Naive thymus-derived CD4-positive, alpha-beta T cell (primary cell): ENCODE measurements around the gene UBE2Q2. TPM values are rescaled to one million over a fixed set of nuclear protein-coding genes. Genes with fewer than 3 reads are reported as not detected.

Experiments used
- ATAC-seq: fragments of 150-1000 bp; cut with Tn5 transposase; 2 replicates; pipeline ENCODE4 v1.10.0; 2021; ENCODE audit warnings: mild to moderate bottlenecking, moderate library complexity
- CTCF ChIA-PET: fragments of 350-600 bp; sonication (Branson Sonifier 250); formaldehyde crosslinking; loops from one replicate; lab custom pipeline; 2021; ENCODE audit warnings: antibody characterized with exemption; lab: Charles Lee
- POLR2A ChIA-PET: fragments of 350-600 bp; sonication (Branson Sonifier 250); formaldehyde crosslinking; loops from one replicate; lab custom pipeline; 2021; ENCODE audit warnings: antibody characterized with exemption, inconsistent platforms; lab: Charles Lee
- DNase-seq, 9 donors: peaks; one replicate each; pipeline versions ENCODE4 v3.0.0 to v3.0.0-alpha.2; 2020 to 2022; ENCODE audit warnings: mixed read lengths in 1 of 9
- H3K27ac ChIP-seq: one replicate; pipeline ENCODE4 v1.7.0; 2013; ENCODE audit warnings: mild to moderate bottlenecking, low read depth, low read length, moderate library complexity
- H3K27me3 ChIP-seq, 2 donors: one replicate each; pipeline ENCODE4 v1.7.0; 2013; ENCODE audit warnings: low read length in 2 of 2, mild to moderate bottlenecking in 2 of 2, moderate library complexity in 2 of 2; ENCODE audit not compliant: control insufficient read depth in 2 of 2, insufficient read depth in 2 of 2
- H3K36me3 ChIP-seq, 3 experiments: 1 replicate in 2 of 3; 2 replicates in 1 of 3; pipeline ENCODE4 v1.7.0; 2013; ENCODE audit warnings: low read length in 3 of 3, mild to moderate bottlenecking in 3 of 3, moderate library complexity in 1 of 3; ENCODE audit not compliant: insufficient read depth in 3 of 3, control insufficient read depth in 2 of 3
- H3K4me1 ChIP-seq, 2 donors: one replicate each; pipeline ENCODE4 v1.7.0; 2013; ENCODE audit warnings: low read length in 2 of 2, mild to moderate bottlenecking in 2 of 2, moderate library complexity in 1 of 2; ENCODE audit not compliant: control insufficient read depth in 2 of 2, insufficient read depth in 2 of 2
- H3K4me3 ChIP-seq: 2 replicates; pipeline ENCODE4 v1.7.0; 2013; ENCODE audit warnings: mild to moderate bottlenecking, low read length
- H3K9me3 ChIP-seq, 3 experiments: 1 replicate in 2 of 3; 2 replicates in 1 of 3; pipeline ENCODE4 v1.7.0; 2013; ENCODE audit warnings: low read length in 3 of 3; ENCODE audit not compliant: control insufficient read depth in 2 of 3
- H3K27ac Mint-ChIP-seq, 9 donors: one replicate each; pipeline ENCODE4 v1.8.0; 2020 to 2022; ENCODE audit warnings: mixed read lengths in 9 of 9, mild to moderate bottlenecking in 8 of 9, moderate library complexity in 5 of 9, inconsistent platforms in 2 of 9
- H3K27me3 Mint-ChIP-seq, 5 donors: one replicate each; pipeline ENCODE4 v1.8.0; 2021 to 2022; ENCODE audit warnings: mixed read lengths in 5 of 5, mild to moderate bottlenecking in 1 of 5
- H3K36me3 Mint-ChIP-seq, 5 donors: one replicate each; pipeline ENCODE4 v1.8.0; 2020 to 2022; ENCODE audit warnings: mixed read lengths in 5 of 5, mild to moderate bottlenecking in 3 of 5, inconsistent platforms in 1 of 5
- H3K4me1 Mint-ChIP-seq, 7 donors: one replicate each; pipeline ENCODE4 v1.8.0; 2020 to 2022; ENCODE audit warnings: mixed read lengths in 7 of 7, mild to moderate bottlenecking in 3 of 7, inconsistent platforms in 1 of 7
- H3K4me3 Mint-ChIP-seq, 10 donors: one replicate each; pipeline ENCODE4 v1.8.0; 2020 to 2022; ENCODE audit warnings: mild to moderate bottlenecking in 10 of 10, mixed read lengths in 10 of 10, moderate library complexity in 6 of 10, inconsistent platforms in 2 of 10
- H3K9me3 Mint-ChIP-seq, 11 donors: one replicate each; pipeline ENCODE4 v1.8.0; 2020 to 2022; ENCODE audit warnings: mixed read lengths in 11 of 11, mild to moderate bottlenecking in 4 of 11, inconsistent platforms in 1 of 11, moderate library complexity in 1 of 11
- intact Hi-C, 2 donors: fragments of 100-400 bp; cut with micrococcal nuclease; formaldehyde crosslinking; loops; one replicate each; pipeline ENCODE4 v1.15.1; 2023
- polyA plus RNA-seq, 2 donors: library from polyadenylated mRNA; unstranded; fragments of 300-500 nt; fragmentation: Illumina TruSeq; gene quantifications; one replicate each; pipeline ENCODE4 v1.2.3, GENCODE V29; 2021
- total RNA-seq, 6 experiments: library from RNA in 5 of 6; stranded (reverse) in 5 of 6; gene quantifications; 1 replicate in 5 of 6; 2 replicates in 1 of 6; pipeline ENCODE4 v1.2.3 and lab custom pipeline; 2021 to 2026

The UBE2Q2 gene
- total and polyA plus RNA-seq, 7 experiments from 2014 or later: 27.7 to 32.1 (median 28.8) TPM

GRCh38 chr15:75947092-75947491, 103.8 kb downstream of the UBE2Q2 start:
- Mint-ChIP-seq H3K36me3 (no peaks in the 10 kb centered on the region), H3K27me3 (peaks cover 41 to 51% (median 46%) of the 10 kb centered on the region in 5 donors), H3K4me3 (no peak overlapping the region), H3K27ac (no peak overlapping the region), H3K9me3 (peaks cover 0 to 3% (median 0%) of the 10 kb centered on the region in 11 donors), H3K4me1 (no peaks in the 10 kb centered on the region)
- intact Hi-C loops: no loop called here
- H3K36me3 ChIP-seq: no peaks in the 10 kb centered on the region
- H3K27me3 ChIP-seq: no peaks in the 10 kb centered on the region
- H3K27ac ChIP-seq: no peak overlapping the region
- no peaks in the 10 kb centered on the region for H3K9me3 ChIP-seq
- POLR2A ChIA-PET: interaction anchor here (0.6 kb wide), 1 partner anchor 760 kb away, joined by 5 read pairs; no protein-coding TSS in a partner anchor
- ATAC-seq (no peak), DNase-seq (no peak)
- no peaks in the 10 kb centered on the region for H3K4me1 ChIP-seq
- no peak overlapping the region for H3K4me3 ChIP-seq
- CTCF ChIA-PET: no interaction called here

- Histone ChIP-seq H3K4me3 (no peak overlapping the region), H3K36me3 (no peaks in the 10 kb centered on the region), H3K9me3 (no peaks in the 10 kb centered on the region), H3K4me1 (no peaks in the 10 kb centered on the region), H3K27me3 (no peaks in the 10 kb centered on the region), H3K27ac (no peak overlapping the region)
- Mint-ChIP-seq H3K27me3 (peaks cover 51 to 65% (median 55%) of the 10 kb centered on the region in 5 donors), H3K9me3 (peaks cover 0 to 3% (median 0%) of the 10 kb centered on the region in 11 donors), H3K4me3 (no peak overlapping the region), H3K27ac (no peak overlapping the region), H3K4me1 (no peaks in the 10 kb centered on the region), H3K36me3 (no peaks in the 10 kb centered on the region)
- CTCF ChIA-PET: no interaction called here
- intact Hi-C loops: no loop called here
- no peak for ATAC-seq
- POLR2A ChIA-PET: no interaction called here
- DNase-seq: no peak
Observed at GRCh38 chr15:75948761-75949296, 105.6 kb downstream of the UBE2Q2 start.

Other genes with a start within 250 kb of the UBE2Q2 start
- 10 to 100 TPM; 16.5 to 33.2 (median 21.5) TPM for gene SNUPN, start 217.7 kb upstream of the UBE2Q2 start, total RNA-seq
- gene SNUPN, start 217.7 kb upstream of the UBE2Q2 start, polyA plus RNA-seq: 10 to 100 TPM; 41.1 to 51.5 TPM
- gene IMP3, start 203.2 kb upstream of the UBE2Q2 start, total RNA-seq: 100 to 1,000 TPM in 1 of 5 experiments, 10 to 100 TPM in 4; 32.3 to 100 (median 89.5) TPM
- gene IMP3, start 203.2 kb upstream of the UBE2Q2 start, polyA plus RNA-seq: 100 to 1,000 TPM; 232 to 325 TPM
- 1 to 10 TPM in 4 of 5 experiments, under 1 TPM in 1; 0.94 to 3.4 (median 1.4) TPM for gene SNX33, start 195.5 kb upstream of the UBE2Q2 start, total RNA-seq
- gene SNX33, start 195.5 kb upstream of the UBE2Q2 start, polyA plus RNA-seq: under 1 TPM; 0.13 to 0.22 TPM
- gene CSPG4, start 130.6 kb upstream of the UBE2Q2 start, total RNA-seq: not detected
- gene CSPG4, start 130.6 kb upstream of the UBE2Q2 start, polyA plus RNA-seq: not detected
- 10 to 100 TPM in 4 of 5 experiments, 1 to 10 TPM in 1; 9.7 to 34.5 (median 25.5) TPM for gene FBXO22, start 60.4 kb downstream of the UBE2Q2 start, total RNA-seq
- 10 to 100 TPM; 14.7 to 15.3 TPM for gene FBXO22, start 60.4 kb downstream of the UBE2Q2 start, polyA plus RNA-seq
- not detected for gene NRG4, start 169.0 kb downstream of the UBE2Q2 start, total RNA-seq
- not detected for gene NRG4, start 169.0 kb downstream of the UBE2Q2 start, polyA plus RNA-seq
- not detected for gene TMEM266, start 216.5 kb downstream of the UBE2Q2 start, total RNA-seq
- gene TMEM266, start 216.5 kb downstream of the UBE2Q2 start, polyA plus RNA-seq: not detected